Measurements from ENCODE around the gene ANKRD44. TPM values are rescaled to one million over a fixed set of nuclear protein-coding genes. Genes with fewer than 3 reads are reported as not detected.

ANKRD44 gene
- total and polyA plus RNA-seq, 2 experiments from 2014 or later, result 2.9 to 4.9 TPM

DNA sequence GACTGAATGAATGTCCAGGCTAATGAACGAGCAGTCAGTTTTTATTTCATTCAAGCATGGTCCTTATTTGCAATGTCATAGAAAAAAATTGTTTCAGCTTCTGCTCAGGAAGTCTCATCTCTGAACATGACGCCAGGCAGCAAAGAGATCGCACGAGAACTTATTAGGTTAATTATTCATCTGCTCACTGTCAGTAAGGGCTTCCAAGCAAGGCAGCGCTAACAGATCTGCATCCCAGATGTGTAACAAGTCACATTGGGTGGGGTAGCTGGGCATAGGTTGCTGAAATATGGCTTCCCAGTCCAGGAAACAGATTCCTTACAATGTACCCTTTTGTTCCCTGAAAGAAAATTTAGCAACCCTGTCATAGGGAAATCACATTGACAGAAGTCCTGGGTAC lies 63.5 kb downstream of the ANKRD44 start:
- no peak for TF ChIP-seq EZH2phosphoT487 (IDR thresholded peaks at IDR 0.05; ENCODE audit: insufficient read depth, low read depth)
- TF ChIP-seq EZH2 (IDR thresholded peaks at IDR 0.05; ENCODE audit: insufficient read depth, poor library complexity, severe bottlenecking), result no peak
- no peaks in the 10 kb centered on the region for H3K27me3 ChIP-seq (replicated peaks; ENCODE audit: insufficient read depth)
- no peaks in the 10 kb centered on the region for H3K9me3 ChIP-seq (ENCODE audit: low read depth)
- H4K20me1 ChIP-seq (ENCODE audit: insufficient read depth), result no peaks in the 10 kb centered on the region
- H3K4me2 ChIP-seq (ENCODE audit: unreplicated experiment), result no peak overlapping the region
- peaks cover 12% of the 10 kb centered on the region for H3K4me1 ChIP-seq (ENCODE audit: insufficient read depth)
- H3K36me3 ChIP-seq (ENCODE audit: low read depth), result no peaks in the 10 kb centered on the region
- WGBS, 2 experiments (ENCODE audit: low coverage in 1 of 2, low lambda C conversion rate in 2 of 2, missing lambda C conversion rate in 2 of 2), result 33 to 35% methylated on average over 5 of the region's 5 CpGs
- no peak for DNase-seq
- no peaks in the 10 kb centered on the region for H3K9me2 ChIP-seq (ENCODE audit: insufficient read depth)
- H3K27ac ChIP-seq, result no peak overlapping the region
- H2AFZ ChIP-seq, result peak overlapping the region; percentile 30; the same call in 1 of the 2 replicates
- H3K4me3 ChIP-seq, result no peak overlapping the region
- H3F3A ChIP-seq (ENCODE audit: insufficient read depth), result peaks cover 7% of the 10 kb centered on the region; the same call in 1 of the 2 replicates
- no peak overlapping the region for H3K9ac ChIP-seq
- in situ Hi-C loops (cut with MboI), result no loop called here
- H3K79me2 ChIP-seq (ENCODE audit: insufficient read depth), result no peaks in the 10 kb centered on the region

DNA sequence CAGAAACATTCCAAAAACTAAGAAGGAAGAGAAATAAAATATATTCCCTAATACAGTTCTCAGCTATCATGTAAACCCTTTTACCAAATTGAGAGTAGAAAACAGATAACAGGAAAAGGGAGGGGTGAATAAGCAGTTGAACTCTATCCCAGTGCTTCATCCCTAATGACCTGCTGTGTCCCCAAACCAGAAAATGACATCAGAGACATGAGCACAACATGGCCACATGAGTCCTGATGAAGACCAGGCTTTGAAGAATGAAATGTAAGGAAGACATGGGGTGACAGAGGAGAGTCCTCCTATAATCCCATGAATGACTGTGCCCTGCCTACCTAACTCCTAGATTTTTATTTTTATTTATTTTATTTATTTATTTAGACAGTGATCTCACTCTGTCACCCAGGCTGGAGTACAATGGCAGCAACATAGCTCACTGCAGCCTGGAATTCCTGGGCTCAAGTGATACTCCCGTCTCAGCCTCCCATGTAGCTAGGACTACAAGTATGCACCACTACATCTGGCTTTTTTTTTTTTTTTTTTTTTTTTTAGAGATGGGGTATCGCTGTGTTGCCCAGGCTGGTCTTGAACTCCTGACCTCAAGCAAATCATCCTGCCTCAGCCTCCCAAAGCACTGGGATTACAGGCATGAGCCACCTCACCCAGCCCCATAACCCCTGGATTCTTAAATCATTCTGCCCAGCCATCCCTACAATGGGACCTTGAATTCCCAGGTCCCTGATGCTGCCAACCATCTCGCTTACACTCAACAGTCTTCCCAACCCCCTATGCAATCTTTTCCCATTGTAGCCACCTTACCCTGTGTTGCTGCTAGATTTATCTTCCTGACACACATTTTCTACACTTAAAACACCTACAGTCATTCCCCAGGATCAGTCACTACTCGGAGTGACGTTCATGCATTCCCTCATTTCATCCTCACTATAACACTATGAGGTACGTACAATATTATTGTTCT lies 64.5 kb downstream of the ANKRD44 start:
- Histone ChIP-seq H3K27ac (no peak overlapping the region), H3K9me2 (ENCODE audit: insufficient read depth) (no peaks in the 10 kb centered on the region), H2AFZ (no peak overlapping the region), H3K79me2 (ENCODE audit: insufficient read depth) (no peaks in the 10 kb centered on the region), H3K9me3 (ENCODE audit: low read depth) (no peaks in the 10 kb centered on the region), H4K20me1 (ENCODE audit: insufficient read depth) (no peaks in the 10 kb centered on the region), H3F3A (ENCODE audit: insufficient read depth) (0 out of 2 replicates have a peak, but pooled peaks cover 2% of the 10 kb centered on the region), H3K9ac (no peak overlapping the region), H3K4me3 (no peak overlapping the region), H3K4me2 (ENCODE audit: unreplicated experiment) (no peak overlapping the region), H3K4me1 (ENCODE audit: insufficient read depth) (peaks cover 2% of the 10 kb centered on the region), H3K27me3 (replicated peaks; ENCODE audit: insufficient read depth) (no peaks in the 10 kb centered on the region), H3K36me3 (ENCODE audit: low read depth) (no peaks in the 10 kb centered on the region)
- in situ Hi-C loops (cut with MboI), result no loop called here
- TF ChIP-seq EZH2 (IDR thresholded peaks at IDR 0.05; ENCODE audit: insufficient read depth, poor library complexity, severe bottlenecking) (no peak), EZH2phosphoT487 (IDR thresholded peaks at IDR 0.05; ENCODE audit: insufficient read depth, low read depth) (no peak)
- WGBS, 2 experiments (ENCODE audit: low coverage in 1 of 2, low lambda C conversion rate in 2 of 2, missing lambda C conversion rate in 2 of 2), result 92 to 94% methylated on average over 6 of the region's 6 CpGs
- no peak for DNase-seq

DNA sequence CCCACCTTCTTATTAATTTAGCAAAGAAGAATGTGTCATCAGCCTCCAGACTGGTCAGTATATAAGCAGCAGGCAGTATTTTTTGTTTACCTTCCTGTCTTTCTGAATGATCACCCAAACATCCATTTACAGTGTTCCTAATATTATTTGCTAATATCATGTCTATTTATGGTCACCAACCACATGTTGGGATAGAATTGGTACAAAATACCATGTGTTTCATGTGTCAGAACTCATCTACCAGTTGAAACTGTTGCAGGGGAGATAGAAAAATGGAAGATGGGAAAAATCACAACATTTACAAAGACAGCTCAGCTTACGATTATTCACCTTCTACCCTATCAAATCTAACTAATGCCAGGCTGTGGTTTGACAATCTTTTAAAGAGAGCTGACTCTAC lies 66.2 kb downstream of the ANKRD44 start:
- H3K9me2 ChIP-seq (ENCODE audit: insufficient read depth), result no peaks in the 10 kb centered on the region
- TF ChIP-seq EZH2phosphoT487 (IDR thresholded peaks at IDR 0.05; ENCODE audit: insufficient read depth, low read depth) (no peak), EZH2 (IDR thresholded peaks at IDR 0.05; ENCODE audit: insufficient read depth, poor library complexity, severe bottlenecking) (no peak)
- 87 to 96% methylated on average over 1 of the region's 1 CpG for whole genome bisulfite sequencing, 2 experiments (ENCODE audit: low coverage in 1 of 2, low lambda C conversion rate in 2 of 2, missing lambda C conversion rate in 2 of 2)
- no peaks in the 10 kb centered on the region for H3K4me1 ChIP-seq (ENCODE audit: insufficient read depth)
- no peak for DNase-seq
- H3K27ac ChIP-seq, result no peak overlapping the region
- no peaks in the 10 kb centered on the region for H3K9me3 ChIP-seq (ENCODE audit: low read depth)
- in situ Hi-C loops (cut with MboI), result no loop called here
- H2AFZ ChIP-seq, result no peak overlapping the region
- H3F3A ChIP-seq (ENCODE audit: insufficient read depth), result no peaks in the 10 kb centered on the region
- no peak overlapping the region for H3K9ac ChIP-seq
- H3K36me3 ChIP-seq (ENCODE audit: low read depth), result no peaks in the 10 kb centered on the region
- H3K4me2 ChIP-seq (ENCODE audit: unreplicated experiment), result no peak overlapping the region
- no peaks in the 10 kb centered on the region for H3K79me2 ChIP-seq (ENCODE audit: insufficient read depth)
- H3K4me3 ChIP-seq, result no peak overlapping the region
- H4K20me1 ChIP-seq (ENCODE audit: insufficient read depth), result no peaks in the 10 kb centered on the region
- H3K27me3 ChIP-seq (replicated peaks; ENCODE audit: insufficient read depth), result no peaks in the 10 kb centered on the region

DNA sequence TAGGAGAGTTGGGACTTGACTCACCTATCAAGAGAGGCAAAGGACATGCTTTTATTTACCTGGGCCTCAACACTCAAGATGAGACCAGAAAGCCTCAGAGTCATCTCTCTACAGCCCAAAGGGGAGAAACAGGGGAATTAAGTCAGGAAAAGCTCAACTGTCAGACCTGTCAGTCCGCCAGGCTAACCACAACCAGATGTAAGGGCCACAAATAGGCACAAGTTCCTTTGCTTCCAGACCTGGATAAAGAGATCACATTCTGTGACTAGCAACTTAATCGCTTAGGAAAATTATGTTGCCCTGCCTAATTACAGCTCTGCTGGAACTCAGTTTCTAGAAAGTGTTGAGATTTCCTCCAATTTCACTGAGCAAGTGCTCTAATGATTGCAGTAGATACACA lies 67.9 kb downstream of the ANKRD44 start:
- Histone ChIP-seq H3K4me1 (ENCODE audit: insufficient read depth) (no peaks in the 10 kb centered on the region), H3K36me3 (ENCODE audit: low read depth) (no peaks in the 10 kb centered on the region), H3K9me3 (ENCODE audit: low read depth) (no peaks in the 10 kb centered on the region), H2AFZ (no peak overlapping the region), H3K27ac (no peak overlapping the region), H3K4me2 (ENCODE audit: unreplicated experiment) (no peak overlapping the region), H3K9me2 (ENCODE audit: insufficient read depth) (no peaks in the 10 kb centered on the region), H4K20me1 (ENCODE audit: insufficient read depth) (no peaks in the 10 kb centered on the region), H3K9ac (no peak overlapping the region), H3K27me3 (replicated peaks; ENCODE audit: insufficient read depth) (no peaks in the 10 kb centered on the region), H3K4me3 (no peak overlapping the region), H3K79me2 (ENCODE audit: insufficient read depth) (no peaks in the 10 kb centered on the region), H3F3A (ENCODE audit: insufficient read depth) (no peaks in the 10 kb centered on the region)
- TF ChIP-seq EZH2phosphoT487 (IDR thresholded peaks at IDR 0.05; ENCODE audit: insufficient read depth, low read depth), result no peak
- TF ChIP-seq EZH2 (IDR thresholded peaks at IDR 0.05; ENCODE audit: insufficient read depth, poor library complexity, severe bottlenecking), result no peak
- WGBS, 2 experiments (ENCODE audit: low coverage in 1 of 2, low lambda C conversion rate in 2 of 2, missing lambda C conversion rate in 2 of 2), result 68 to 83% methylated on average over 2 of the region's 2 CpGs
- DNase-seq, result no peak
- in situ Hi-C loops (cut with MboI), result no loop called here
